HG02970 (cell line): ENCODE results near the gene CDKL1.
"Not testable (repeated sequence)": the region's sequence is repeated elsewhere in the genome, so short reads cannot be mapped to it uniquely, and the experiment has no call there.

Source experiments
- ATAC-seq: cut with Tn5 transposase; IDR thresholded peaks from one replicate; pipeline ENCODE4 v1.9.1; 2021; ENCODE audit warnings: mild to moderate bottlenecking, moderate library complexity, moderate number of reproducible peaks; ENCODE audit not compliant: unreplicated experiment, low FRiP score

The CDKL1 gene

DNA sequence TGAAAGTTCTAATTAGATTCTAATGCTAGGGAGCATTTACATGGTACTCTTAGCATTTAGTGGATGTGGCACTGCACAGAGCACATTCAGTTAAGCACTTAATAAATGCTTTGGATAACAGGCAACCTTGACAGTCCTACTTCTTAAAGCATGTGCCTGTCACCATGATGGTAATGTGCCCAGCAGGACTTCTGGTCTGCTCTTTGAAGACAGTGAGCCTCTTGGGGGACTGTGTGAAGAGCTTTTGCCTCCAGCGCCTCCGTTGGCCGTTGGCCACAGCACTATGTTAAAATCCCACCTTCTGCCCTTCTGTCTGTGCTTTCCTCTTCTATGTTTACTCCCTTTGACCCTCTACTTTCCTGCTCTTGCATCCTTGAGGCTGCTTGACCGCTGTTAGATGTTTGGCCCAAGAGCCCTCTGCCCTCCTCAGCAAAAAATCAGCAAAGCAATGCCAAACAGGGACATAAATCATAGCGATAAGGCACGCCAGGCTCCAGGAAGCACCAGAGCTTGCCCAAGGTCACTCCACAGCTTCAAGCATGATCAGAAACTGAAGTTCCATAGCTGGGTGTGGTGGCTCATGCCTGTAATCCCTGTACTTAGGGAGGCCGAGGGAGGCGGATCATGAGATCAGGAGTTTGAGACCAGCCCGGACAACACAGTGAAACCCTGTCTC is 8.3 kb downstream of the CDKL1 start:
- no peak for ATAC-seq

DNA sequence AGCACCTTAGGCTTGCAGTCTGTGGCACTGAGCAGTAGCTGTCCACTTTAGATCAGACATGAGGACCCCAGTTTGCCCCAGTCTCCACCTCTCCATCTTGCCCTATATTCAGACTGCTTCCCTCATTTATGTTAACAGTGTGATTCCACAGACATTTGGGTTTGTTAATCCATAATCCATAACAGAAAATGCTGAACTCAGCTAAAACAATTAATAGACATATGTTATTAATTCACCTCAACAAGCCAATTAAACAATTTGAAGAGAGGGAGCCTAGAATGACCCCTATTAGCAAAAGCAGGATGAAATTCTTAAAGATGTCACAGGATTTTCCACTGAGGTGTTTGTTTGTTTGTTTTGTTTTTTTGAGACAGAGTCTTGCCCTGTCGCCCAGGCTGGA is 9.1 kb downstream of the CDKL1 start:
- no peak for ATAC-seq

GRCh38 chr14:50383618-50384225 is 13.0 kb downstream of the CDKL1 start:
- ATAC-seq, result no peak

GRCh38 chr14:50381823-50382287 is 14.8 kb downstream of the CDKL1 start:
- ATAC-seq, result no peak

DNA sequence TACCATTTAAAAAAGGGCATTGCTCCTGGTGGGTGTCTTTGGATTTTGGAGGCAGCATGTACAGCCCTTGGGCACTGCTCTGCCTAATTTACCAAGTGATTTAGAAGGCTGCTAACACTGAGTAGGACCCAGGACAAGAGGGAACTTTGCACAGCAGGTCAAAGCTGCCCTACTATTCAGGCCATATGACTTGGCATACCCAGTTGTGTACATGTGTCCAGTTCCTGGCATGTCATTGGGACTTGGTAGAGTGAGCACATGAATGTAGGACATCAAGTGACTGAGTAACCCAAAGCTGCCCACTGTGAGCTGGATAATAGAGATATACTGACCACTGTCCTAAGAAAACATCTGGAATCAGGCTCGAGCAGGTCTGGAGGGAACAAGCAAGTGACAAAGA is 15.7 kb downstream of the CDKL1 start:
- ATAC-seq, result no peak

DNA sequence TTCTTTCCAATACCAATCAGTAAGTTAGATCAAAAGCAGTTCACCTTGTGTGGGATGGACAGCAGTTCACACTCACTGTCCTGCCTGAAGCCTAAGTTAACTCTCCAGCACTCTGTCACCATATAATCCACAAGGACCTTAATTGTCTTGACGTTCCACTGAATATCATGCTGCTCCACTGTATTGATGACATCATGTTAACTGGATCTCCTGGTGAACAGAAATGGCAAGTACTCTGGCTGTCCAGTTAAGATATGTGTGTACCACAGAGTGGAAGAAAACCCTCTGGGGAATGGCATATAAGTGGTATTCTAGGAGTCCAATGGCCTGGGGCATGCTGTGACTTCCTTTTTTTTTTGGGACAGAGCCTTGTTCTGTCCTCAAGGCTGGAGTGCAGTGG is 16.2 kb downstream of the CDKL1 start:
- no peak for ATAC-seq

- ATAC-seq, result no peak
Observed at GRCh38 chr14:50379563-50379962, 17.1 kb downstream of the CDKL1 start.

DNA sequence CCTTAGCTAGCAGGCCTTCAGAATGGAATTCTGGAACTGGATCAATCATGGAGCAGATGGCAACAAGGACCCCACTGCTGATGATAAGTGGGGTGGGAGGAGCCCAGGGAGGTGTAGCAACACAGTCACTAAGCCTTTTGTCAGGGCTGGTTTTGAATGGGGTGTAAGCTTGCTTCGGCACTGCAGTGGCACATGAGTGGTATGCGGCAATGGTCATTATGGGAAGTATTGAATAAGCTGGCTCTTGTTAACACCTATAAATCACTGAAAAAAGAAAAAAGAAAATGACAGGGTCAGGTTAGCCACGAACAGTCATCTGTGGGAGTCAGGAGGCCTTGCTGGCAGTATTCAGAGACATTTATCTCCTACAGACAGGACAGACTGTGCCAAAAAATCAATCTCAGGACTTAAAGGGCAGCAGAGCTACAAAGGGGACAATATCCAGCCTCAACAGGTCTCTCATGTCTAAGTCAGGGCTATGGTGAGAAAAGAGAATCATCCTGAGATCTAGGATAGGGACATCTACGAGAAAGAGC is 19.1 kb downstream of the CDKL1 start:
- no peak for ATAC-seq

DNA sequence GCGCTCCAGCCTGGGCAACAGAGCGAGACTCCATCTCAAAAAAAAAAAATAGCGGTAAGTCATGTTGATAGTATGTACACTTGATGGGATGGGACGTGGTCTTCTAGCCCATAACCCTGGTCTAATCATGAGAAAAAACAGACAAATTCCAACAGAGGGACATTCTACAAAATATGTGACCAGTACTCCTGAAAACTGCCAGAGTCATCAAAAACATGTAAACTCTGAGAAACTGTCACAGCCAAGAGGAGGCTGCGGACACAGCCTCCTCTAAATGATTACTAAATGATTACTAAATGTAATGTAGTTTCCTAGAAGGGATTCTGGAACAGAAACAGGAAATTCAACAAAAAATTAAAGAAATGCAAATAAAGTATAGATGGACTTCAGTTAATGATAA is 20.9 kb downstream of the CDKL1 start:
- no peak for ATAC-seq

GRCh38 chr14:50373959-50374358 is 22.7 kb downstream of the CDKL1 start:
- ATAC-seq, result no peak

DNA sequence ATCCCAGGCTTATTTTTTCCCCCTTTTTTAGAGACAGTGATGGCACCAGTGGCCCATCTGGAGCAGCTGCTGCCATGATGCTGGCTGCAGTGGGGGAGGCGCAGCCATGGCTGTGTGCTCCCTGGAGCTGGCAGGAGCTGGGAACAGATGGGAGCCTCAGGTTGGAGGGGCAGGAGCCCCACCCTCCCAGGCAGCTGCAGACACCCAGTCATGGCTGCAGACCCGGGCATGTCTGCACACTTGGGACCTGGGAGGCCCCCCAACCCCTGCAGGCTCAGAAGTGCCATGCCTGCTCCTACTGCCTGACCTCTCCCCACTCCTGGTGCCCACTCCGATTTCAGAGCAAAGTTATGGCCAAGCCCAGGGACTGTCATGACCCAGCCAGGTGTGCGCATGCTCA is 25.1 kb downstream of the CDKL1 start:
- ATAC-seq, result no peak

GRCh38 chr14:50366589-50366988 is 30.1 kb downstream of the CDKL1 start:
- ATAC-seq, result no peak

GRCh38 chr14:50366115-50366514 is 30.6 kb downstream of the CDKL1 start:
- no peak for ATAC-seq

GRCh38 chr14:50365572-50365971 is 31.1 kb downstream of the CDKL1 start:
- ATAC-seq, result not testable (repeated sequence)

GRCh38 chr14:50364792-50365191 is 31.9 kb downstream of the CDKL1 start:
- no peak for ATAC-seq

DNA sequence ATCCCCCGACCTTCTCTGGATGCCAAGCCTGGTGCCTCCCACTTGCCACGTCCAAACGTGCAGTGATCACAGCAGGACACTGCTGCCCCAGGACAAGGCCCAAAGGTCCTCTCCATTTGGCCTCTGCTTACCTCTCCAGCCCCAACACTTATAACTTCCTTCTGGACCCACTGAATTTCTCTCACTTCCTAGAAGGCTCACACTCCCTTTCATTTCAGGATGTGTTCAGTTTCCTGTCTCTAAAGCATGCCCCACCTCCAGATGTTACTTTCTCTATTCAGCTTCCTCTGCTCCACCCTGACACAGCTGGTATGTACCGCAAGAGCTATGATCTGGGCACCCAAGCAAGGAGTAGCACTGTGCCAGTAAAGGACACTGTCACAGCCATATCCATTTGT is 33.0 kb downstream of the CDKL1 start:
- ATAC-seq, result peak; percentile 86

DNA sequence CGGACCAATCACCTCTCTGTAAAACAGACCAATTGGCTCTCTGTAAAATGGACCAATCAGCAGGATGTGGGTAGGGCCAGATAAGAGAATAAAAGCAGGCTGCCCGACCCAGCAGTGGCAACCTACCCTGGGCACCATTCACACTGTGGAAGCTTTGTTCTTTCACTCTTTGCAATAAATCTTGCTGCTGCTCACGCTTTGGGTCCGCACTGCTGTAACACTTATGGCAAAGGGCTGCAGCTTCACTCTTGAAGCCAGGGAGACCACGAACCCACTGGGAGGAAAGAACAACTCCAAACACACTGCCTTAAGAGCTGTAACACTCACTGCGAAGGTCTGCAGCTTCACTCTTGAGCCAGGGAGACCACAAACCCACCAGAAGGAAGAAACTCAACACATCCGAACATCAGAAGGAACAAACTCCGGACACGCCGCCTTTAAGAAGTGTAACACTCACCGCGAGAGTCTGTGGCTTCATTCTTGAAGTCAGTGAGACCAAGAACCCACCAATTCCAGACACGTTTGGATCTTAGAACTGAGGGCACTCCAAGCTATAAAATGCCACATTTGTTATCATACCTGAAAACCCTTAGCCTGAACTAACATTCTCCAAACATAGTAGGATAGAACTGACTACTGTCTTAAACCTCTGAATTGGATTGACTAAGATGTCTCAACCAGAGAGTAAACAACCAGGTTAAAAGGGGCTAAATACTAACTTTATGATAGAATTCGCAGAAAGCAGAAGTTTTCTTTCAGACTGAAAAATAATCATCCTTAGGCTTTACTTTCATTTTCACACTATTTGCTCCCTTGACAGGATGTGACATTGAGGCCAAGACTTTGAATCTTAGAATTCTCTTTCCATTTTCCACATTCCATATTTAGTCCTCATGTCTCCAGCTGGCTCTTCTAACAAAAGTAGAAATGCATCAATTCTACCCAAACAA is 33.6 kb downstream of the CDKL1 start:
- peak; percentile 11 for ATAC-seq

GRCh38 chr14:50361473-50362403 is 34.9 kb downstream of the CDKL1 start:
- ATAC-seq, result not testable (repeated sequence)

- ATAC-seq, result no peak
Observed at GRCh38 chr14:50360851-50361250, 35.8 kb downstream of the CDKL1 start.

GRCh38 chr14:50360093-50360492 is 36.6 kb downstream of the CDKL1 start:
- no peak for ATAC-seq
